ENCODE results near the gene CCDC13.

The CCDC13 gene

GRCh38 chr3:42743204-42743995, 29.7 kb downstream of the CCDC13 start:
- no peak overlapping the region for H3K4me3 ChIP-seq (replicated peaks in 1 of 2; ENCODE audit: low read depth in 2 of 2, low read length in 2 of 2)
- no peak for TF ChIP-seq CTCF (IDR thresholded peaks at IDR 0.05; ENCODE audit: low read depth, low read length)
- DNase-seq (ENCODE audit: low read depth in 2 of 2): no peak

- DNase-seq (ENCODE audit: low read depth in 2 of 2): no peak
- TF ChIP-seq CTCF (IDR thresholded peaks at IDR 0.05; ENCODE audit: low read depth, low read length): no peak
- no peak overlapping the region for H3K4me3 ChIP-seq (replicated peaks in 1 of 2; ENCODE audit: low read depth in 2 of 2, low read length in 2 of 2)
Measured at GRCh38 chr3:42742688-42743087, 30.4 kb downstream of the CCDC13 start.

- TF ChIP-seq CTCF (IDR thresholded peaks at IDR 0.05; ENCODE audit: low read depth, low read length): no peak
- no peak overlapping the region for H3K4me3 ChIP-seq (replicated peaks in 1 of 2; ENCODE audit: low read depth in 2 of 2, low read length in 2 of 2)
- DNase-seq (ENCODE audit: low read depth in 2 of 2): no peak
Measured at GRCh38 chr3:42742259-42742658, 30.8 kb downstream of the CCDC13 start.

- no peak for TF ChIP-seq CTCF (IDR thresholded peaks at IDR 0.05; ENCODE audit: low read depth, low read length)
- no peak for DNase-seq (ENCODE audit: low read depth in 2 of 2)
- H3K4me3 ChIP-seq (replicated peaks in 1 of 2; ENCODE audit: low read depth in 2 of 2, low read length in 2 of 2): no peak overlapping the region
Measured at GRCh38 chr3:42741796-42742195, 31.3 kb downstream of the CCDC13 start.

GRCh38 chr3:42739401-42740158, 33.5 kb downstream of the CCDC13 start:
- no peak for DNase-seq (ENCODE audit: low read depth in 2 of 2)
- TF ChIP-seq CTCF (IDR thresholded peaks at IDR 0.05; ENCODE audit: low read depth, low read length): no peak
- H3K4me3 ChIP-seq (replicated peaks in 1 of 2; ENCODE audit: low read depth in 2 of 2, low read length in 2 of 2): no peak overlapping the region

- H3K4me3 ChIP-seq (replicated peaks in 1 of 2; ENCODE audit: low read depth in 2 of 2, low read length in 2 of 2): no peak overlapping the region
- TF ChIP-seq CTCF (IDR thresholded peaks at IDR 0.05; ENCODE audit: low read depth, low read length): no peak
- no peak for DNase-seq (ENCODE audit: low read depth in 2 of 2)
Measured at GRCh38 chr3:42736531-42736930, 36.5 kb downstream of the CCDC13 start.
